Effector memory CD4-positive, alpha-beta T cell (primary cell): ENCODE measurements around the gene KHDC3L.
"Not testable (repeated sequence)": the region's sequence is repeated elsewhere in the genome, so short reads cannot be mapped to it uniquely, and the experiment has no call there.

ENCODE experiments used
- DNase-seq, 3 donors: peaks; one replicate each; pipeline ENCODE4 v3.0.0-alpha.2; 2020
- H3K27ac ChIP-seq: 2 replicates; pipeline ENCODE4 v1.7.0; 2013; ENCODE audit warnings: mild to moderate bottlenecking, low read length, moderate library complexity; ENCODE audit not compliant: insufficient read depth, poor library complexity, severe bottlenecking
- H3K27me3 ChIP-seq: replicated peaks from 2 replicates; pipeline ENCODE4 v1.7.0; 2013; ENCODE audit warnings: mild to moderate bottlenecking, low read length; ENCODE audit not compliant: insufficient read depth, control insufficient read depth, poor library complexity, severe bottlenecking
- H3K36me3 ChIP-seq: 2 replicates; pipeline ENCODE4 v1.7.0; 2013; ENCODE audit warnings: mild to moderate bottlenecking, low read length, moderate library complexity; ENCODE audit not compliant: control insufficient read depth, insufficient read depth
- H3K4me1 ChIP-seq: 2 replicates; pipeline ENCODE4 v1.7.0; 2013; ENCODE audit warnings: low read length, mild to moderate bottlenecking; ENCODE audit not compliant: control insufficient read depth, insufficient read depth, poor library complexity, severe bottlenecking
- H3K4me3 ChIP-seq: 2 replicates; pipeline ENCODE4 v1.7.0; 2013; ENCODE audit warnings: low read length, low read depth, mild to moderate bottlenecking; ENCODE audit not compliant: insufficient read depth, poor library complexity, severe bottlenecking
- H3K9me3 ChIP-seq: 2 replicates; pipeline ENCODE4 v1.7.0; 2013; ENCODE audit warnings: mild to moderate bottlenecking, low read length, moderate library complexity; ENCODE audit not compliant: control insufficient read depth

Gene KHDC3L

DNA sequence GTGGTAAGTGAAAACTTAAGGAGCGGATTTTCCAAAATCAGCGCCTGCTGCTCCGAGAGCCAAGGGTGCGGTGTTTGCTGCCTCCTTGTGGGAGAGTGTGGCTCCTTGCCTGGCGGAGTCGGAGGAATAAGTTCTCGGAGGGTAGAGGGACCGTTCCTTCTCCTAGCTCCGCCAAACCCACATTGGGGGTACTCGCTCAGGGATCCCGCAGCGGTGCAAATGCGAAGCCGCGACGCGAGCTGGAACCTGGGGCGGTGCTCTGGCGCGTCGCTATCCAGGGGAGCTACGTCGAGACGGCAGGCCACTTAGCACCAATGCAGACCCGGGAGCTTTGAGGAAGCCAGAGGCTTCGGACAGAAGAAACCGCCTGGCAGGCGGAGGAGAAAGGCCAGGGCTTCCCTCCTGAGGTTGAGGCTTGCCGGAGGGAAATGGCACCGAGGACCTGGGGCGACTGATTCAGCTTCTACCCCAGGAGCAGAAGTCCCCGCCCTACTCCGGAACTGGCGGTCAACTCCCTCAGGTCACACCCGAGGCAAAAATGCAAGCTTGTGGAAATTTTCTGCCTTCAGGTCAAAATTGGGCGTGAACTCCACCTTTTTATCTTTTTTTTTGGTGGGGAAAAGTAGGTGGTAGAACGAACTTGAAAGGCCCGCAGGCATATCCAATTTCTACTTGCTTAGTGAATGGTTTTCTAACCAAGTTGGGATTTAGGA lies 26.5 kb downstream of the KHDC3L start:
- Histone ChIP-seq H3K27me3 (no peaks in the 10 kb centered on the region), H3K4me3 (peak overlapping the region; percentile 73), H3K9me3 (no peaks in the 10 kb centered on the region), H3K27ac (peak overlapping the region; percentile 60), H3K36me3 (no peaks in the 10 kb centered on the region), H3K4me1 (peaks cover 13% of the 10 kb centered on the region)
- DNase-seq: peak; percentile 32 to 42 (median 39)

DNA sequence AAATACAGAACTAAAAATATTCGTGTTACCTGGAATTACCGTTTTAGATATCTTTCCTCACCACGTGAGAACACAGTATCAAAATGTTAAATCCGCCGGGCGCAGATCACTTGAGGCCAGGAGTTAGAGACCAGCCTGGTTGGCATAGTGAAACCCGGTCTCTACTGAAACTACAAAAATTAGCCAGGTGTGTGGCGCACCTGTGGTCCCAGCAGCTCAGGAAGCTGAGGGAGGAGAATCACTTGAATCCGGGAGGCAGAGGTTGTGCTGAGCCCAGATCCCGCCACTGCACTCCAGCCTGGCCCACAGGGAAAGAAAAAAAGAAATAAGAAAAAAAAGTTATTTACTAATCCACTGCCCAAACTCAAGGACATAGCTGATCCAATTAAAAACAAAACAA lies 27.4 kb downstream of the KHDC3L start:
- DNase-seq: no peak
- Histone ChIP-seq H3K27ac (no peak overlapping the region), H3K9me3 (no peaks in the 10 kb centered on the region), H3K27me3 (no peaks in the 10 kb centered on the region), H3K36me3 (no peaks in the 10 kb centered on the region), H3K4me3 (no peak overlapping the region), H3K4me1 (peaks cover 13% of the 10 kb centered on the region)

DNA sequence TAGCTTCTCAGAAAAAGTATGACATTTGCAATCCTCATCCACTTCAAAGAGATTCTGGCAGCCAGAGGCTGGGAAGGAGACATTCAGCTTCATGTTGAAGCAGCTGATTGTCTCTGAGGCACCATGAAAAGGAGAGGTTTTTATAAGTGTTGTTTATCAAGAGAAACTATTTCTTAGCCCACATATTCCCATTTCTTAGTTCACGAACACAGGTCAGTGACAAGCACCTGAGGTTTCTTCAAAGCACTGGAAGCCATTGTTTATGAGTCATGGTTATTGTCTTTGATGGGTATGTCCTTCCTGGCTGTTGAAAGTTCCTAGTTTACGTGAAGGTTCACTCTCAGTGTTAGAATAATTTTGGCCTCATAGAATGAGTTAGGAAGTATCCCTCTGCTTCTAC lies 29.2 kb downstream of the KHDC3L start:
- H3K36me3 ChIP-seq: no peaks in the 10 kb centered on the region
- H3K27ac ChIP-seq: no peak overlapping the region
- H3K4me1 ChIP-seq: peaks cover 13% of the 10 kb centered on the region
- no peaks in the 10 kb centered on the region for H3K9me3 ChIP-seq
- H3K27me3 ChIP-seq: no peaks in the 10 kb centered on the region
- no peak overlapping the region for H3K4me3 ChIP-seq
- DNase-seq: no peak

DNA sequence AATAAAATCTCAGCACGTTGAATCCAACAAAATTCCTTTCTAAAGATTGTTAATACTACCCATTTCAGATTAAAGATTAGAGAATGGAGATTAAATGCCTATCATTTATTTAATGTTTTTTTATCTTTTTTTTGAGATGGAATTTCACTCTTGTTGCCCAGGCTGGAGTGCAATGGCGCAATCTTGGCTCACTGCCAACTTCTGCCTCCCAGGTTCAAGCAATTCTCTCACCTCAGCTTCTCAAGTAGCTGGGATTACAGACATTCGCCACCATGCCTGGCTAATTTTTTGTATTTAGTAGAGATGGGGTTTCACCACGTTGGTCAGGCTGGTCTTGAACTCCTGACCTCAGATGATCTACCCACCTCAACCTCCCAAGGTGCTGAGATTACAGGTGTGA lies 29.7 kb downstream of the KHDC3L start:
- DNase-seq, H3K27ac ChIP-seq, H3K4me3 ChIP-seq, H3K36me3 ChIP-seq, H3K9me3 ChIP-seq, H3K27me3 ChIP-seq: not testable (repeated sequence)
- H3K4me1 ChIP-seq: peaks cover 13% of the 10 kb centered on the region

DNA sequence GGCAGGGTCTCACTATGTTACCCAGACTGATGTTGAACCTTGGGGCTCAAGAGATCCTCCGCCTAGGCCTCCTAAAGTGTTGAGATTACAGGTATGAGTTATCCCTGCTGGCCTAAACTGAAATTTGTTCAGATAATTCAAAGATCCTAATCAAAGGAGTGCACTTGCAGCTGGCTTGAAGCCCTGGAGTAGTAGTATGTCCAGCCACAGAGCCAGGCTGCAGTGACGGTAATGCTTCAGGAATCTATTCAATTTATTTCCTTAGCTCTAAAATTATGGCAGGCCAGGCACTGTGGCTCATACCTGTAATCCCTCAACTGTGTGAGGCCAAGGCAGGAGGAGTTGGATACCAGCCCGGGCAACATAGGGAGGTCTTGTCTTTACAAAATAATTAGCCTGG lies 30.8 kb downstream of the KHDC3L start:
- Histone ChIP-seq H3K27me3 (no peaks in the 10 kb centered on the region), H3K4me1 (peaks cover 13% of the 10 kb centered on the region), H3K4me3 (no peak overlapping the region), H3K36me3 (no peaks in the 10 kb centered on the region), H3K9me3 (no peaks in the 10 kb centered on the region), H3K27ac (no peak overlapping the region)
- no peak for DNase-seq

DNA sequence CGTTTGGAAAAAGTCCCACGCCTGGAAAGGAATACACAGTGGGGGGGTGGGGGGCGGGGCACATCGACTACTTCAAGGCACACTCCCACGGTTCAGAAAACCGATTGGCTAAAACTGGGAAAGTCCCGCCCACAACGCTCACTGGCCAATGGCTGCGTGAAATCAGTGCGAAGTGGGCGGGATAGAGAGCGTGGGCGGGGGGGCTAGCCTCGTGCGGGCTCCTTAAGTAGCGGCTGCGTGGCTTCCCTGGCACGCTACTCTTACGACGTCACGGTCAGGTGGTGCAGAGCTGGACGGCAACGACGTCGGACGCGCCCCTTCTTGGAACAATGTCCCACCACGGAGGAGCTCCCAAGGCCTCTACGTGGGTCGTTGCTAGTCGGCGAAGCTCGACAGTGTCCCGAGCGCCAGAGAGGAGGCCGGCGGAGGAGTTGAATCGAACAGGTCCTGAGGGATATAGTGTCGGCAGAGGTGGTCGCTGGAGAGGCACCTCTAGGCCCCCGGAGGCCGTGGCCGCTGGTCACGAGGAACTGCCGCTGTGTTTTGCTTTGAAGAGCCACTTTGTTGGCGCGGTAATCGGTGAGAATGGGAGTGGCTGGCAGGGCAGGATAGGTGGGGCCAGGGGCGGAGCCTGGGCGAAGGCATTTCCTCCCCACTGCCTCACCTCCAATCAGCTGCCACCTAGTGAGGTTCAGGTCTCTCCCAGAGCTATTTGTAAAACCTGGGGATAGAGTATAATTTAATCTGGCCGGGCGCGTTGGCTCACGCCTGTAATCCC lies 32.3 kb downstream of the KHDC3L start, which contains the start of gene DDX43:
Gene DDX43, plus strand, starts transcription at position 252 of the 778 bp plus-strand sequence. Its CDS starts 78 bp downstream, at position 330.
- H3K27ac ChIP-seq: peak within 1 kb of the TSS; percentile 57
- H3K36me3 ChIP-seq: no peaks in the 10 kb centered on the region
- H3K9me3 ChIP-seq: no peaks in the 10 kb centered on the region
- no peaks in the 10 kb centered on the region for H3K27me3 ChIP-seq
- no peak within 1 kb of the TSS for H3K4me3 ChIP-seq
- peak in 2 of 3 donors; percentile 48 to 51 for DNase-seq
- peaks cover 8% of the 10 kb centered on the region for H3K4me1 ChIP-seq

DNA sequence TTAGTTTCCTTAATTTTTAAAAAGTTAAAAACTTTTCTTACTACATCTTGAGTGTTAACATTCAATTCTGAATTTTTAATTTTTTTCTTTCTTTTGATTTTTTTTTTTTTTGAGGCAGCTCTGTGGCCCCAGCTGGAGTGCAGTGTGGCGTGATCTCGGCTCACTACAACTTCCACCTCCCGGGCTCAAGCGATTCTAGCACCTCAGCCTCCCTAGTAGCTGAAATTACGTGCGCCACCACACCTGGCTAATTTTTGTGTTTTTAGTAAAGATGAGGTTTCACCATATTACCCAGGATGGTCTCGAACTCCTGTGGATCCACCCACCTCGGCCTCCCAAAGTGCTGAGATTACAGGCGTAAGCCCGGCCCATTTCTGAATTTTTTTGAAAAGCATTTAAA lies 33.4 kb downstream of the KHDC3L start:
- Histone ChIP-seq H3K4me1 (peaks cover 8% of the 10 kb centered on the region), H3K36me3 (no peaks in the 10 kb centered on the region), H3K4me3 (no peak overlapping the region)

DNA sequence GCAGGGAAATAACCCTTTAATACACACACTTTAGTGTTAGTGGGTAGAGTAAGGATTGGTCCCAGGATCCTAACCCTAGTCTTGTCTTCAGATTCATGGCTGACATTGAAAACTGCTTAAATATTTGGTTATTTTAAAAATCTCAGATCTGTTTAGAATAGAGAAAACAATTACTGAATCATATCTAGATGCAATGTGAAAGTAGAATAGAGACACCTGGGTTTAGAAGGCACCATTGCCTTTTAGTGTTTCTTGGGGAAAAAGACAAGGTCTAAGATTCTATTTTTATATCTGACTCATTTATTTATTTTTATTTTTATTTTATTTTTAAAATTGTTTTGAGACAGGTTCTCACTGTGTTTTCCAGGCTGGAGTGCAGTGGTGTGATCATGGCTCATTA lies 38.2 kb downstream of the KHDC3L start:
- no peaks in the 10 kb centered on the region for H3K36me3 ChIP-seq
- no peaks in the 10 kb centered on the region for H3K27me3 ChIP-seq
- no peak overlapping the region for H3K4me3 ChIP-seq
- H3K4me1 ChIP-seq: no peaks in the 10 kb centered on the region
- no peaks in the 10 kb centered on the region for H3K9me3 ChIP-seq
- DNase-seq: no peak
- H3K27ac ChIP-seq: no peak overlapping the region

More for the DNA sequence above, 33.4 kb downstream of the KHDC3L start:
- no peaks in the 10 kb centered on the region for H3K27me3 ChIP-seq
- no peaks in the 10 kb centered on the region for H3K9me3 ChIP-seq
- no peak overlapping the region for H3K27ac ChIP-seq
- DNase-seq: no peak

DNA sequence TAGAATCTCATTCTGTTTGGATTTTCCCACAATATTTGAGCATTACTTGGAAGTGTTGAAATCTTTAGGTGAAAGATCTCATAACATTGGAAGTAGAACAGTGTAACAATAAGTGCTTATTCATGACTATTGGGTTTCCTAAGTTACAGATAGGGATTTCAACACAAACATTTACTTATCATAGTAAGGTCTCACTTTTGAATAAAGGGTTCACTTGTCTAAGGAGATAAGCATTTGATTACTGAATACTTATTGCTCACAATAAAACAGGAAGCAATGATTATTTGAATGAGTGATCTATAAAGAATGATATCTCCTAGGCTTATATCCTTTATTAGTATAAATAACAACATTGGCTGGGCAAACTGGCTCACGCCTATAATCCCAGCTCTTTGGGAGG lies 46.9 kb downstream of the KHDC3L start:
- H3K27ac ChIP-seq: no peak overlapping the region
- no peaks in the 10 kb centered on the region for H3K27me3 ChIP-seq
- H3K36me3 ChIP-seq: no peaks in the 10 kb centered on the region
- no peaks in the 10 kb centered on the region for H3K4me1 ChIP-seq
- H3K9me3 ChIP-seq: no peaks in the 10 kb centered on the region
- no peak overlapping the region for H3K4me3 ChIP-seq
- DNase-seq: no peak

DNA sequence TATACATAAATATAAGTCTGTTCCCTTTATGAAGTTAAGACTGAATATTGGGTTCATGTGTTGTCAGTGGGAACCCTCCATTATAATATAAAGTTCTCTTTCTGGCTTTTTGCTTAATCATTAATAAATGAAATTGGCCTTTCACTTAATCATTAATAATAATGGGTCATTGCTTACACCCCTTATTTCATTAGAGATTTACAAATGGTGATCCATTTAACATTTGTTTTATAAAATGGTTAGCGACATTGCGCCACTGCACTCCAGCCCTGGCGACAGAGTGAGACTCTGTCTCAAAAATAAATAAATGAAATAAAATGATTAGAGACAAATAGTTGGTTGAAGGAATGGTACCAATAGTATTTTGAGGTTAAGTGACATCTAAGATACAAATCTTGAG lies 50.6 kb downstream of the KHDC3L start:
- Histone ChIP-seq H3K4me1 (no peaks in the 10 kb centered on the region), H3K36me3 (no peaks in the 10 kb centered on the region), H3K4me3 (no peak overlapping the region), H3K27ac (no peak overlapping the region), H3K27me3 (no peaks in the 10 kb centered on the region), H3K9me3 (no peaks in the 10 kb centered on the region)
- no peak for DNase-seq
